Keratinocyte (primary cell): ENCODE results near the gene NANOS2. TPM values are rescaled to one million over a fixed set of nuclear protein-coding genes. Genes with fewer than 3 reads are reported as not detected.

Experiments used
- DNase-seq: peaks from one replicate; pipeline ENCODE4 v3.0.0-alpha.2; 2011; ENCODE audit warnings: low read depth, missing footprints, low spot score
- FAIRE-seq: peaks from 2 replicates; lab custom pipeline; 2011; peaks lifted over from hg19 to GRCh38; lab: Jason Lieb, UNC
- H2AFZ ChIP-seq: 2 replicates; pipeline ENCODE4 v1.6.0; 2012; ENCODE audit warnings: low read length, control low read depth, inconsistent platforms; ENCODE audit not compliant: control insufficient read depth
- H3K27ac ChIP-seq: 2 replicates; pipeline ENCODE4 v1.5.1; 2011; ENCODE audit warnings: low read length; ENCODE audit not compliant: control insufficient read depth, insufficient read depth
- H3K27me3 ChIP-seq: 3 replicates; pipeline ENCODE4 v1.6.0; 2011; ENCODE audit warnings: low read length; ENCODE audit not compliant: control insufficient read depth, insufficient read depth; ENCODE audit errors: extremely low read depth
- H3K36me3 ChIP-seq, 2 experiments: 2 replicates in 1 of 2; 3 replicates in 1 of 2; pipeline ENCODE4 v1.5.1; 2011; ENCODE audit warnings: low read length in 2 of 2, mild to moderate bottlenecking in 1 of 2; ENCODE audit not compliant: control insufficient read depth in 2 of 2, insufficient read depth in 2 of 2; ENCODE audit errors: extremely low read depth in 1 of 2
- H3K4me1 ChIP-seq: 3 replicates; pipeline ENCODE4 v1.5.1; 2011; ENCODE audit warnings: low read length; ENCODE audit not compliant: control insufficient read depth, insufficient read depth; ENCODE audit errors: extremely low read depth
- H3K4me2 ChIP-seq: 3 replicates; pipeline ENCODE4 v1.6.0; 2011; ENCODE audit warnings: low read depth, low read length; ENCODE audit not compliant: control insufficient read depth, insufficient read depth; ENCODE audit errors: extremely low read depth
- H3K4me3 ChIP-seq, 3 experiments: fragments of 200-600 bp in 1 of 3; sonication (generic) in 1 of 3; 2 replicates in 2 of 3; 3 replicates in 1 of 3; pipeline ENCODE4 v1.5.1; 2011 to 2016; ENCODE audit warnings: low read length in 3 of 3, mild to moderate bottlenecking in 3 of 3, control low read depth in 2 of 3, inconsistent platforms in 1 of 3, low read depth in 1 of 3, mixed read lengths in 1 of 3, mixed run types in 1 of 3, moderate library complexity in 1 of 3; ENCODE audit not compliant: control insufficient read depth in 2 of 3, insufficient read depth in 2 of 3; ENCODE audit errors: extremely low read depth in 1 of 3
- H3K79me2 ChIP-seq: 2 replicates; pipeline ENCODE4 v1.6.0; 2012; ENCODE audit warnings: low read length; ENCODE audit not compliant: control insufficient read depth, insufficient read depth
- H3K9ac ChIP-seq: 3 replicates; pipeline ENCODE4 v1.6.0; 2011; ENCODE audit warnings: low read length; ENCODE audit not compliant: control insufficient read depth, insufficient read depth; ENCODE audit errors: extremely low read depth
- H3K9me1 ChIP-seq: 3 replicates; pipeline ENCODE4 v1.6.0; 2011; ENCODE audit warnings: low read length; ENCODE audit not compliant: control insufficient read depth, insufficient read depth; ENCODE audit errors: extremely low read depth
- H3K9me3 ChIP-seq: 2 replicates; pipeline ENCODE4 v1.5.1; 2012; ENCODE audit warnings: low read depth, low read length; ENCODE audit not compliant: control insufficient read depth
- H4K20me1 ChIP-seq: 3 replicates; pipeline ENCODE4 v1.6.0; 2011; ENCODE audit warnings: low read length; ENCODE audit not compliant: control insufficient read depth, insufficient read depth; ENCODE audit errors: extremely low read depth
- CTCF ChIP-seq, 3 experiments: IDR thresholded peaks in 1 of 3; conservative IDR thresholded peaks in 1 of 3; optimal IDR thresholded peaks in 1 of 3; 2 replicates in 2 of 3; 3 replicates in 1 of 3; pipeline versions ENCODE3 to v1.5.1; 2011; ENCODE audit warnings: low read length in 3 of 3, mild to moderate bottlenecking in 3 of 3, moderate library complexity in 2 of 3, control low read depth in 1 of 3, inconsistent platforms in 1 of 3; ENCODE audit not compliant: insufficient read depth in 2 of 3; ENCODE audit errors: extremely low read depth in 1 of 3
- EZH2 ChIP-seq: IDR thresholded peaks from one replicate; pipeline ENCODE4 v1.6.1; 2012; ENCODE audit warnings: inconsistent platforms, mild to moderate bottlenecking, low read length, moderate library complexity
- dilution Hi-C: fragments of 300-500 bp; cut with MboI; formaldehyde crosslinking; loops from one replicate; pipeline ENCODE4 v1.7.0; 2020; ENCODE audit warnings: low sequenced_read_pairs; ENCODE audit not compliant: extremely low pct_ligation_motif_present
- polyA plus RNA-seq, 5 experiments: library from polyadenylated mRNA; depleted of rRNA in 3 of 5; stranded (reverse) in 3 of 5; stranded (forward) in 1 of 5; unstranded in 1 of 5; fragments of >200 nt; gene quantifications; 1 replicate in 1 of 5; 2 replicates in 3 of 5; 3 replicates in 1 of 5; pipeline versions ENCODE4 v1.2.1 to v1.2.3, GENCODE V29; 2011 to 2012; ENCODE audit warnings: missing spikeins in 2 of 5, low read depth in 1 of 5, low replicate concordance in 1 of 5

NANOS2 gene
- polyA plus RNA-seq, 1 donor (not counting 4 experiments of a cell fraction or from before 2014, with no cell fraction given): not detected

GRCh38 chr19:45876161-45876410, 38.5 kb downstream of the NANOS2 start:
- dilution Hi-C loops: no loop called here
- Histone ChIP-seq H3K9me1 (no peaks in the 10 kb centered on the region), H3K9me3 (no peaks in the 10 kb centered on the region), H3K4me1 (no peaks in the 10 kb centered on the region), H3K27me3 (peaks cover 16% of the 10 kb centered on the region), H2AFZ (no peak overlapping the region), H3K79me2 (no peaks in the 10 kb centered on the region), H3K36me3 (no peaks in the 10 kb centered on the region), H3K9ac (no peak overlapping the region), H3K4me2 (no peak overlapping the region), H3K4me3 (no peak overlapping the region), H3K27ac (no peak overlapping the region), H4K20me1 (no peaks in the 10 kb centered on the region)
- FAIRE-seq (no peak), DNase-seq (no peak)
- TF ChIP-seq EZH2 (no peak), CTCF (optimal IDR thresholded peaks at IDR 0.05 in 1 of 3, IDR thresholded peaks at IDR 0.05 in 1 of 3, conservative IDR thresholded peaks at IDR 0.05 in 1 of 3; ENCODE audit: extremely low read depth in 1 of 3, insufficient read depth in 2 of 3, low read length in 3 of 3) (no peak)

GRCh38 chr19:45874620-45874966, 40.0 kb downstream of the NANOS2 start:
- Histone ChIP-seq H3K4me1 (no peaks in the 10 kb centered on the region), H3K79me2 (no peaks in the 10 kb centered on the region), H4K20me1 (no peaks in the 10 kb centered on the region), H3K4me2 (no peak overlapping the region), H3K27me3 (peaks cover 16% of the 10 kb centered on the region), H2AFZ (no peak overlapping the region), H3K36me3 (no peaks in the 10 kb centered on the region), H3K4me3 (no peak overlapping the region), H3K9me3 (no peaks in the 10 kb centered on the region), H3K27ac (no peak overlapping the region), H3K9me1 (no peaks in the 10 kb centered on the region), H3K9ac (no peak overlapping the region)
- dilution Hi-C loops: no loop called here
- DNase-seq (no peak), FAIRE-seq (no peak)
- no peak for TF ChIP-seq CTCF (optimal IDR thresholded peaks at IDR 0.05 in 1 of 3, IDR thresholded peaks at IDR 0.05 in 1 of 3, conservative IDR thresholded peaks at IDR 0.05 in 1 of 3; ENCODE audit: extremely low read depth in 1 of 3, insufficient read depth in 2 of 3, low read length in 3 of 3)
- no peak for TF ChIP-seq EZH2
